22Rv1 (cell line): ENCODE measurements around the gene SUPT5H.

ENCODE experiments used
- CTCF ChIP-seq: fragments of 450-650 bp; IDR thresholded peaks from 2 replicates; pipeline ENCODE4 v1.5.1; 2017; ENCODE audit warnings: mild to moderate bottlenecking
- ZFX ChIP-seq: fragments of 450-650 bp; IDR thresholded peaks from 2 replicates; pipeline ENCODE4 v1.6.1; 2017; ENCODE audit warnings: antibody characterized with exemption, borderline replicate concordance

DNA sequence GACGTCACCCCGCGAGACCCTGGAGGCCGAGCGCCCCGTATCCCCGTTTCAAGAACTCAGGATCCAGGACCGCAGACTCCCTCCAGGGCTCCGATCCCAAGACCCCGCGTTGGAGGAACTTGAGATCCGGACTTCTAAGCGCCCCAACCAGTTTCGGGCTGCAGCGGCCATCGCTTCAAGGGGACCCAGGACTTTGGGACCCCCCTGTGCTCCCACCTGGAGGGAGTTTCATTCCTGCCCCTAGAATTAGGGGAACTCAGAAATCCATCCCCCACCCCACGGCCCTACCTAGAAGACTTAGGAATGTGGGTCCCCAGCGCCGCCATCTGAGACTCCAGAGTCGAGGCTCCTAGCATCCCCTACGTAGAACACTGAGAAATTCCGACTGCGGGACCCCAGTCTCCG is 32.5 kb upstream of the SUPT5H start:
- no peak; the same call in 1 of the 2 replicates for TF ChIP-seq CTCF
- no peak for TF ChIP-seq ZFX
